HepG2 (cell line): Measurements from ENCODE around the gene TPX2. TPM values are rescaled to one million over a fixed set of nuclear protein-coding genes. Genes with fewer than 3 reads are reported as not detected.
A peak's percentile ranks its signal among the peaks of the same experiment; 100 is the strongest.

Source experiments
- DR1 ChIP-seq: sonication (generic); formaldehyde crosslinking; IDR thresholded peaks from 2 replicates; pipeline ENCODE4 v1.8.0; 2021; ENCODE audit warnings: mild to moderate bottlenecking, missing genetic modification reagents, inconsistent platforms
- FOXP1 ChIP-seq, 2 experiments: fragments of 450-650 bp in 1 of 2; IDR thresholded peaks; 2 replicates each; pipeline ENCODE4 v1.6.1; 2017 to 2018; ENCODE audit warnings: antibody characterized with exemption in 1 of 2
- GLI4 ChIP-seq: sonication (generic); formaldehyde crosslinking; IDR thresholded peaks from 2 replicates; pipeline ENCODE4 v1.5.1; 2020; ENCODE audit warnings: missing genetic modification reagents, mild to moderate bottlenecking, moderate library complexity, borderline replicate concordance
- HNF4A ChIP-seq: sonication (generic); formaldehyde crosslinking; IDR thresholded peaks from 2 replicates; pipeline ENCODE4 v1.4.0; 2020; ENCODE audit warnings: missing genetic modification reagents
- HOXA7 ChIP-seq: sonication (generic); formaldehyde crosslinking; IDR thresholded peaks from 2 replicates; pipeline ENCODE4 v1.8.1; 2022; ENCODE audit warnings: mild to moderate bottlenecking, missing genetic modification reagents, moderate library complexity
- JUNB ChIP-seq: sonication (generic); formaldehyde crosslinking; IDR thresholded peaks from 2 replicates; pipeline ENCODE4 v1.8.0; 2022; ENCODE audit warnings: missing genetic modification reagents, mild to moderate bottlenecking, borderline replicate concordance
- KLF13 ChIP-seq: sonication (generic); formaldehyde crosslinking; IDR thresholded peaks from 2 replicates; pipeline ENCODE4 v1.4.0; 2020; ENCODE audit warnings: mild to moderate bottlenecking, missing genetic modification reagents
- KLF6 ChIP-seq: IDR thresholded peaks from 2 replicates; pipeline ENCODE4 v1.8.0; 2016; ENCODE audit warnings: missing biosample characterization, missing genetic modification reagents
- MBNL3 ChIP-seq: fragments of 250-450 bp; sonication (Bioruptor Pico); conservative IDR thresholded peaks from 2 replicates; pipeline ENCODE4 v1.8.0; 2022; ENCODE audit warnings: mild to moderate bottlenecking, inconsistent platforms
- MZF1 ChIP-seq: sonication (generic); formaldehyde crosslinking; IDR thresholded peaks from 2 replicates; pipeline ENCODE4 v1.8.1; 2023; ENCODE audit warnings: mild to moderate bottlenecking, missing genetic modification reagents, borderline replicate concordance
- POGZ ChIP-seq: sonication (generic); formaldehyde crosslinking; IDR thresholded peaks from 2 replicates; pipeline ENCODE4 v1.4.0; 2020; ENCODE audit warnings: mild to moderate bottlenecking, missing genetic modification reagents
- PRMT3 ChIP-seq: sonication (generic); formaldehyde crosslinking; IDR thresholded peaks from 2 replicates; pipeline ENCODE4 v1.8.1; 2022; ENCODE audit warnings: low read depth, mild to moderate bottlenecking, moderate library complexity, missing genetic modification reagents, borderline replicate concordance
- RELA ChIP-seq: sonication (generic); formaldehyde crosslinking; IDR thresholded peaks from 2 replicates; pipeline ENCODE4 v1.4.0; 2020; ENCODE audit warnings: missing genetic modification reagents
- SATB2 ChIP-seq: sonication (generic); formaldehyde crosslinking; IDR thresholded peaks from 2 replicates; pipeline ENCODE4 v1.5.0; 2020; ENCODE audit warnings: missing genetic modification reagents
- SNAI1 ChIP-seq: sonication (generic); formaldehyde crosslinking; IDR thresholded peaks from 2 replicates; pipeline ENCODE4 v1.5.0; 2020; ENCODE audit warnings: mild to moderate bottlenecking, missing genetic modification reagents, borderline replicate concordance
- SP140L ChIP-seq: sonication (generic); formaldehyde crosslinking; IDR thresholded peaks from 2 replicates; pipeline ENCODE4 v1.4.0; 2020; ENCODE audit warnings: missing genetic modification reagents, borderline replicate concordance
- ZNF33B ChIP-seq: sonication (generic); formaldehyde crosslinking; IDR thresholded peaks from 2 replicates; pipeline ENCODE4 v1.5.1; 2020; ENCODE audit warnings: mild to moderate bottlenecking, missing genetic modification reagents
- ZNF670 ChIP-seq: sonication (generic); formaldehyde crosslinking; IDR thresholded peaks from 2 replicates; pipeline ENCODE4 v1.8.0; 2022; ENCODE audit warnings: mild to moderate bottlenecking, missing genetic modification reagents, borderline replicate concordance
- ZNF720 ChIP-seq: sonication (generic); formaldehyde crosslinking; IDR thresholded peaks from 2 replicates; pipeline ENCODE4 v1.4.0; 2020; ENCODE audit warnings: missing genetic modification reagents
- polyA plus RNA-seq, 8 experiments: library from polyadenylated mRNA; depleted of rRNA in 3 of 8; stranded (reverse) in 7 of 8; unstranded in 1 of 8; fragments of >200 nt; fragmentation: Illumina TruSeq in 4 of 8; extraction: Trizol in 4 of 8; gene quantifications; 2 replicates each; pipeline versions ENCODE4 v1.2.1 to v1.2.3, GENCODE V29; 2011 to 2016; ENCODE audit warnings: low read depth in 4 of 8, missing spikeins in 1 of 8, mixed read lengths in 1 of 8; ENCODE audit not compliant: insufficient read depth in 1 of 8
- total RNA-seq, 5 experiments: library from RNA; depleted of rRNA; stranded (reverse); fragments of >200 nt; fragmentation: Illumina TruSeq; extraction: Trizol; gene quantifications; 2 replicates each; pipeline ENCODE4 v1.2.3, GENCODE V29; 2016; ENCODE audit warnings: low read depth in 1 of 5
- TF ChIP-seq, protein P1 (sequence below): sonication (generic); formaldehyde crosslinking; conservative IDR thresholded peaks from 2 replicates; pipeline ENCODE4 v1.8.0; 2022; ENCODE audit warnings: missing genetic modification reagents
- TF ChIP-seq, protein P2 (sequence below): sonication (generic); formaldehyde crosslinking; IDR thresholded peaks from 2 replicates; pipeline ENCODE4 v1.5.1; 2020; ENCODE audit warnings: mild to moderate bottlenecking, moderate library complexity, missing genetic modification reagents
- TF ChIP-seq, protein P3 (sequence below): sonication (generic); formaldehyde crosslinking; IDR thresholded peaks from 2 replicates; pipeline ENCODE4 v1.5.1; 2020; ENCODE audit warnings: missing genetic modification reagents, mild to moderate bottlenecking, borderline replicate concordance
- TF ChIP-seq, protein P4 (sequence below): fragments of 450-650 bp; IDR thresholded peaks from 2 replicates; pipeline ENCODE4 v1.6.1; 2016

TPX2 gene
- total and polyA plus RNA-seq, 2 of the 13 experiments (the other 11 are each of a cell fraction or from before 2014, with no cell fraction given), result 34.3 to 124 TPM

- TF ChIP-seq SATB2 (CRISPR knock-in tag), result peak; percentile 75; the same call in 1 of the 2 replicates
- TF ChIP-seq RELA (CRISPR knock-in tag), result peak; percentile 29
- TF ChIP-seq ZNF720 (CRISPR knock-in tag), result no peak
- 0 out of 2 replicates have a peak, but pooled peaks have one; percentile 12 for TF ChIP-seq GLI4
- TF ChIP-seq, protein P1, sequence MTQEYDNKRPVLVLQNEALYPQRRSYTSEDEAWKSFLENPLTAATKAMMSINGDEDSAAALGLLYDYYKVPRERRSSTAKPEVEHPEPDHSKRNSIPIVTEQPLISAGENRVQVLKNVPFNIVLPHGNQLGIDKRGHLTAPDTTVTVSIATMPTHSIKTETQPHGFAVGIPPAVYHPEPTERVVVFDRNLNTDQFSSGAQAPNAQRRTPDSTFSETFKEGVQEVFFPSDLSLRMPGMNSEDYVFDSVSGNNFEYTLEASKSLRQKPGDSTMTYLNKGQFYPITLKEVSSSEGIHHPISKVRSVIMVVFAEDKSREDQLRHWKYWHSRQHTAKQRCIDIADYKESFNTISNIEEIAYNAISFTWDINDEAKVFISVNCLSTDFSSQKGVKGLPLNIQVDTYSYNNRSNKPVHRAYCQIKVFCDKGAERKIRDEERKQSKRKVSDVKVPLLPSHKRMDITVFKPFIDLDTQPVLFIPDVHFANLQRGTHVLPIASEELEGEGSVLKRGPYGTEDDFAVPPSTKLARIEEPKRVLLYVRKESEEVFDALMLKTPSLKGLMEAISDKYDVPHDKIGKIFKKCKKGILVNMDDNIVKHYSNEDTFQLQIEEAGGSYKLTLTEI (CRISPR knock-in tag), result no peak
- 0 out of 2 replicates have a peak, but pooled peaks have one; percentile 51 for TF ChIP-seq MZF1 (CRISPR knock-in tag)
- TF ChIP-seq MBNL3 (CRISPR knock-in tag), result no peak
- TF ChIP-seq, protein P2, sequence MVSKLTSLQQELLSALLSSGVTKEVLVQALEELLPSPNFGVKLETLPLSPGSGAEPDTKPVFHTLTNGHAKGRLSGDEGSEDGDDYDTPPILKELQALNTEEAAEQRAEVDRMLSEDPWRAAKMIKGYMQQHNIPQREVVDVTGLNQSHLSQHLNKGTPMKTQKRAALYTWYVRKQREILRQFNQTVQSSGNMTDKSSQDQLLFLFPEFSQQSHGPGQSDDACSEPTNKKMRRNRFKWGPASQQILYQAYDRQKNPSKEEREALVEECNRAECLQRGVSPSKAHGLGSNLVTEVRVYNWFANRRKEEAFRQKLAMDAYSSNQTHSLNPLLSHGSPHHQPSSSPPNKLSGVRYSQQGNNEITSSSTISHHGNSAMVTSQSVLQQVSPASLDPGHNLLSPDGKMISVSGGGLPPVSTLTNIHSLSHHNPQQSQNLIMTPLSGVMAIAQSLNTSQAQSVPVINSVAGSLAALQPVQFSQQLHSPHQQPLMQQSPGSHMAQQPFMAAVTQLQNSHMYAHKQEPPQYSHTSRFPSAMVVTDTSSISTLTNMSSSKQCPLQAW (CRISPR knock-in tag), result peak; percentile 76
- TF ChIP-seq ZNF670 (CRISPR knock-in tag), result peak; percentile 95; the same call in 1 of the 2 replicates
- TF ChIP-seq POGZ (CRISPR knock-in tag), result peak; percentile 33
- TF ChIP-seq, protein P3, sequence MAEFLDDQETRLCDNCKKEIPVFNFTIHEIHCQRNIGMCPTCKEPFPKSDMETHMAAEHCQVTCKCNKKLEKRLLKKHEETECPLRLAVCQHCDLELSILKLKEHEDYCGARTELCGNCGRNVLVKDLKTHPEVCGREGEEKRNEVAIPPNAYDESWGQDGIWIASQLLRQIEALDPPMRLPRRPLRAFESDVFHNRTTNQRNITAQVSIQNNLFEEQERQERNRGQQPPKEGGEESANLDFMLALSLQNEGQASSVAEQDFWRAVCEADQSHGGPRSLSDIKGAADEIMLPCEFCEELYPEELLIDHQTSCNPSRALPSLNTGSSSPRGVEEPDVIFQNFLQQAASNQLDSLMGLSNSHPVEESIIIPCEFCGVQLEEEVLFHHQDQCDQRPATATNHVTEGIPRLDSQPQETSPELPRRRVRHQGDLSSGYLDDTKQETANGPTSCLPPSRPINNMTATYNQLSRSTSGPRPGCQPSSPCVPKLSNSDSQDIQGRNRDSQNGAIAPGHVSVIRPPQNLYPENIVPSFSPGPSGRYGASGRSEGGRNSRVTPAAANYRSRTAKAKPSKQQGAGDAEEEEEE, result peak; percentile 69; the same call in 1 of the 2 replicates
- peak; percentile 98 for TF ChIP-seq SNAI1
- TF ChIP-seq KLF6 (CRISPR knock-in tag), result peak; percentile 14; the same call in 1 of the 2 replicates
- peak; percentile 72; the same call in 1 of the 2 replicates for TF ChIP-seq SP140L (CRISPR knock-in tag)
- TF ChIP-seq PRMT3 (CRISPR knock-in tag), result peak; percentile 84; the same call in 1 of the 2 replicates
- peak; percentile 95 for TF ChIP-seq KLF13 (CRISPR knock-in tag)
- TF ChIP-seq FOXP1 (IDR thresholded peaks at IDR 0.05), result no peak
- TF ChIP-seq FOXP1 (CRISPR knock-in tag; IDR thresholded peaks at IDR 0.05), result no peak
- TF ChIP-seq, protein P4, sequence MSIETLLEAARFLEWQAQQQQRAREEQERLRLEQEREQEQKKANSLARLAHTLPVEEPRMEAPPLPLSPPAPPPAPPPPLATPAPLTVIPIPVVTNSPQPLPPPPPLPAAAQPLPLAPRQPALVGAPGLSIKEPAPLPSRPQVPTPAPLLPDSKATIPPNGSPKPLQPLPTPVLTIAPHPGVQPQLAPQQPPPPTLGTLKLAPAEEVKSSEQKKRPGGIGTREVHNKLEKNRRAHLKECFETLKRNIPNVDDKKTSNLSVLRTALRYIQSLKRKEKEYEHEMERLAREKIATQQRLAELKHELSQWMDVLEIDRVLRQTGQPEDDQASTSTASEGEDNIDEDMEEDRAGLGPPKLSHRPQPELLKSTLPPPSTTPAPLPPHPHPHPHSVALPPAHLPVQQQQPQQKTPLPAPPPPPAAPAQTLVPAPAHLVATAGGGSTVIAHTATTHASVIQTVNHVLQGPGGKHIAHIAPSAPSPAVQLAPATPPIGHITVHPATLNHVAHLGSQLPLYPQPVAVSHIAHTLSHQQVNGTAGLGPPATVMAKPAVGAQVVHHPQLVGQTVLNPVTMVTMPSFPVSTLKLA, result peak; percentile 2; the same call in 1 of the 2 replicates
- TF ChIP-seq ZNF33B (CRISPR knock-in tag), result peak; percentile 95
- TF ChIP-seq DR1 (CRISPR knock-in tag), result peak; percentile 84
- no peak for TF ChIP-seq JUNB (CRISPR knock-in tag)
- no peak for TF ChIP-seq HOXA7 (CRISPR knock-in tag)
- peak; percentile 48; the same call in 1 of the 2 replicates for TF ChIP-seq HNF4A (CRISPR knock-in tag)
Measured at GRCh38 chr20:31723319-31724078, 15.6 kb upstream of the TPX2 start (continued).
